Endodermal cell (in vitro differentiated cells): Measurements from ENCODE around the gene KCNH6. TPM values are rescaled to one million over a fixed set of nuclear protein-coding genes. Genes with fewer than 3 reads are reported as not detected.

Source experiments
- DNase-seq: peaks from one replicate; pipeline ENCODE4 v3.0.0-alpha.2; 2017
- H3K27ac ChIP-seq: 2 replicates; pipeline ENCODE4 v1.5.1; 2013; ENCODE audit warnings: mild to moderate bottlenecking, low read depth, low read length, moderate library complexity
- H3K27me3 ChIP-seq: 2 replicates; pipeline ENCODE4 v1.6.1; 2013; ENCODE audit warnings: mild to moderate bottlenecking, low read length, moderate library complexity; ENCODE audit not compliant: insufficient read depth, control insufficient read depth, poor library complexity, severe bottlenecking
- H3K36me3 ChIP-seq: 2 replicates; pipeline ENCODE4 v1.7.0; 2013; ENCODE audit warnings: mild to moderate bottlenecking, low read length, moderate library complexity; ENCODE audit not compliant: control insufficient read depth, insufficient read depth
- H3K4me1 ChIP-seq: one replicate; pipeline ENCODE4 v1.7.0; 2013; ENCODE audit warnings: low read length; ENCODE audit not compliant: control insufficient read depth, insufficient read depth
- H3K4me3 ChIP-seq: 2 replicates; pipeline ENCODE4 v1.5.1; 2013; ENCODE audit warnings: mild to moderate bottlenecking, low read length, moderate library complexity
- H3K9ac ChIP-seq: 2 replicates; pipeline ENCODE4 v1.6.1; 2013; ENCODE audit warnings: mild to moderate bottlenecking, low read length, moderate library complexity; ENCODE audit not compliant: poor library complexity, severe bottlenecking; ENCODE audit errors: extremely low read depth
- H3K9me3 ChIP-seq: 2 replicates; pipeline ENCODE4 v1.6.1; 2013; ENCODE audit warnings: mild to moderate bottlenecking, low read length, moderate library complexity; ENCODE audit not compliant: control insufficient read depth
- H3K27ac Mint-ChIP-seq: 2 replicates; pipeline ENCODE4 v1.8.0; 2020; ENCODE audit warnings: mixed read lengths
- H3K27me3 Mint-ChIP-seq: 2 replicates; pipeline ENCODE4 v1.8.0; 2021; ENCODE audit warnings: mild to moderate bottlenecking, mixed read lengths; ENCODE audit not compliant: insufficient read depth
- H3K36me3 Mint-ChIP-seq: 2 replicates; pipeline ENCODE4 v1.8.0; 2020; ENCODE audit warnings: low read depth, mixed read lengths
- H3K4me1 Mint-ChIP-seq: 2 replicates; pipeline ENCODE4 v1.8.0; 2020; ENCODE audit warnings: mixed read lengths
- H3K4me3 Mint-ChIP-seq: 2 replicates; pipeline ENCODE4 v1.8.0; 2020; ENCODE audit warnings: mild to moderate bottlenecking, moderate library complexity, mixed read lengths
- H3K9me3 Mint-ChIP-seq: 2 replicates; pipeline ENCODE4 v1.8.0; 2020; ENCODE audit warnings: mild to moderate bottlenecking, mixed read lengths
- WGBS, 2 experiments: methylation state at CpG; one replicate each; pipeline versions ENCODE4 v1.1.5 to v1.1.7; 2013; ENCODE audit warnings: missing lambda C conversion rate in 2 of 2, mixed read lengths in 1 of 2; ENCODE audit not compliant: insufficient coverage in 1 of 2, insufficient read length in 1 of 2; 5-methylcytosine and 5-hydroxymethylcytosine counted together
- total RNA-seq, 2 donors: library from RNA; stranded (reverse); fragmentation: NEBNext Ultra II Directional in 1 of 2; extraction: Animal tissue kit (Norgen Biotek cat#: 25700) in 1 of 2; gene quantifications; 2 replicates in 1 of 2; 3 replicates in 1 of 2; pipeline ENCODE4 v1.2.1, GENCODE V29; 2021
- TF ChIP-seq, protein P1 (sequence below): fragments of 200-600 bp; sonication (generic); conservative IDR thresholded peaks from 2 replicates; pipeline ENCODE4 v1.5.0; 2021; ENCODE audit warnings: antibody characterized with exemption, mild to moderate bottlenecking

The KCNH6 gene
- total RNA-seq, 2 donors from 2014 or later: 0.79 to 0.95 TPM

- Mint-ChIP-seq H3K9me3 (no peaks in the 10 kb centered on the region), H3K27ac (no peak overlapping the region), H3K27me3 (no peaks in the 10 kb centered on the region), H3K4me3 (no peak overlapping the region), H3K36me3 (no peaks in the 10 kb centered on the region), H3K4me1 (peaks cover 5% of the 10 kb centered on the region)
- Histone ChIP-seq H3K9ac (no peak overlapping the region), H3K27ac (no peak overlapping the region), H3K9me3 (no peaks in the 10 kb centered on the region), H3K36me3 (no peaks in the 10 kb centered on the region), H3K4me1 (no peaks in the 10 kb centered on the region), H3K27me3 (no peaks in the 10 kb centered on the region), H3K4me3 (no peak overlapping the region)
- DNase-seq: peak; percentile 43
- 89 to 92% methylated on average over 9 to 12 of the region's 12 CpGs for WGBS, 2 experiments
- TF ChIP-seq, protein P1, sequence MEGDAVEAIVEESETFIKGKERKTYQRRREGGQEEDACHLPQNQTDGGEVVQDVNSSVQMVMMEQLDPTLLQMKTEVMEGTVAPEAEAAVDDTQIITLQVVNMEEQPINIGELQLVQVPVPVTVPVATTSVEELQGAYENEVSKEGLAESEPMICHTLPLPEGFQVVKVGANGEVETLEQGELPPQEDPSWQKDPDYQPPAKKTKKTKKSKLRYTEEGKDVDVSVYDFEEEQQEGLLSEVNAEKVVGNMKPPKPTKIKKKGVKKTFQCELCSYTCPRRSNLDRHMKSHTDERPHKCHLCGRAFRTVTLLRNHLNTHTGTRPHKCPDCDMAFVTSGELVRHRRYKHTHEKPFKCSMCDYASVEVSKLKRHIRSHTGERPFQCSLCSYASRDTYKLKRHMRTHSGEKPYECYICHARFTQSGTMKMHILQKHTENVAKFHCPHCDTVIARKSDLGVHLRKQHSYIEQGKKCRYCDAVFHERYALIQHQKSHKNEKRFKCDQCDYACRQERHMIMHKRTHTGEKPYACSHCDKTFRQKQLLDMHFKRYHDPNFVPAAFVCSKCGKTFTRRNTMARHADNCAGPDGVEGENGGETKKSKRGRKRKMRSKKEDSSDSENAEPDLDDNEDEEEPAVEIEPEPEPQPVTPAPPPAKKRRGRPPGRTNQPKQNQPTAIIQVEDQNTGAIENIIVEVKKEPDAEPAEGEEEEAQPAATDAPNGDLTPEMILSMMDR: no peak
Observed at GRCh38 chr17:63486317-63487013, 36.7 kb upstream of the KCNH6 start.

- 89 to 100% methylated on average over 5 to 11 of the region's 11 CpGs for WGBS, 2 experiments
- no peaks in the 10 kb centered on the region for H3K36me3 ChIP-seq
- no peak overlapping the region for H3K4me3 ChIP-seq
- no peak for DNase-seq
- H3K4me3 Mint-ChIP-seq: no peak overlapping the region
- no peaks in the 10 kb centered on the region for H3K9me3 Mint-ChIP-seq
- H3K4me1 Mint-ChIP-seq: peaks cover 5% of the 10 kb centered on the region
- H3K4me1 ChIP-seq: no peaks in the 10 kb centered on the region
- H3K36me3 Mint-ChIP-seq: no peaks in the 10 kb centered on the region
- TF ChIP-seq, protein P1: no peak
- no peaks in the 10 kb centered on the region for H3K27me3 ChIP-seq
- no peak overlapping the region for H3K27ac Mint-ChIP-seq
- H3K9me3 ChIP-seq: no peaks in the 10 kb centered on the region
- H3K27me3 Mint-ChIP-seq: no peaks in the 10 kb centered on the region
- no peak overlapping the region for H3K9ac ChIP-seq
- H3K27ac ChIP-seq: no peak overlapping the region
Observed at GRCh38 chr17:63487014-63487339, 36.2 kb upstream of the KCNH6 start.

- TF ChIP-seq, protein P1: no peak
- no peaks in the 10 kb centered on the region for H3K36me3 ChIP-seq
- no peak for DNase-seq
- Mint-ChIP-seq H3K36me3 (no peaks in the 10 kb centered on the region), H3K4me3 (no peak overlapping the region), H3K4me1 (peaks cover 5% of the 10 kb centered on the region), H3K27ac (no peak overlapping the region), H3K9me3 (no peaks in the 10 kb centered on the region), H3K27me3 (no peaks in the 10 kb centered on the region)
- no peak overlapping the region for H3K9ac ChIP-seq
- H3K27me3 ChIP-seq: no peaks in the 10 kb centered on the region
- no peak overlapping the region for H3K27ac ChIP-seq
- H3K4me3 ChIP-seq: no peak overlapping the region
- H3K9me3 ChIP-seq: no peaks in the 10 kb centered on the region
- 93 to 96% methylated on average over 5 to 10 of the region's 10 CpGs for WGBS, 2 experiments
- H3K4me1 ChIP-seq: no peaks in the 10 kb centered on the region
Observed at GRCh38 chr17:63488851-63489250, 34.3 kb upstream of the KCNH6 start.
